IMR-90 (cell line): Measurements from ENCODE around the gene KRTAP5-1. TPM values are rescaled to one million over a fixed set of nuclear protein-coding genes. Genes with fewer than 3 reads are reported as not detected.
A peak's percentile ranks its signal among the peaks of the same experiment; 100 is the strongest.

Experiments
- ATAC-seq: fragments of 200-7000 bp; cut with Tn5 transposase; 2 replicates; pipeline ENCODE4 v1.9.1; 2020; ENCODE audit warnings: low read depth, mild to moderate bottlenecking, moderate library complexity
- BruUV-seq: library from RNA; stranded (reverse); fragments of 400-500 nt; replicated peaks from 2 replicates; lab custom pipeline; 2021; lab: Mats Ljungman, UMichigan
- CTCF ChIA-PET: fragments of 300-600 bp; formaldehyde crosslinking; extraction: SDS; loops from one replicate; lab custom pipeline; 2021; ENCODE audit warnings: antibody characterized with exemption; lab: Yijun Ruan, JAX
- POLR2A ChIA-PET: fragments of 300-600 bp; sonication (Branson Sonifier 250); formaldehyde crosslinking; loops from one replicate; lab custom pipeline; 2022; ENCODE audit warnings: antibody characterized with exemption; ENCODE audit not compliant: unreplicated experiment; lab: Charles Lee
- DNase-seq: peaks from one replicate; pipeline ENCODE4 v3.0.0; 2013
- H2AFZ ChIP-seq: replicated peaks from 2 replicates; pipeline ENCODE3; 2013; ENCODE audit warnings: low read length, mild to moderate bottlenecking; ENCODE audit not compliant: poor library complexity
- H2AK5ac ChIP-seq: 2 replicates; pipeline ENCODE4 v1.6.1; 2013; ENCODE audit warnings: low read depth, low read length, inconsistent platforms
- H2AK9ac ChIP-seq: replicated peaks from 2 replicates; pipeline ENCODE3; 2013; ENCODE audit warnings: mild to moderate bottlenecking, low read depth, low read length, moderate library complexity; ENCODE audit not compliant: poor library complexity
- H2BK120ac ChIP-seq: 2 replicates; pipeline ENCODE4 v1.6.1; 2013; ENCODE audit warnings: low read depth, low read length, inconsistent platforms
- H2BK15ac ChIP-seq: 3 replicates; pipeline ENCODE4 v1.6.1; 2013; ENCODE audit warnings: low read depth, low read length, inconsistent platforms
- H2BK20ac ChIP-seq: 2 replicates; pipeline ENCODE4 v1.6.1; 2013; ENCODE audit warnings: low read depth, mild to moderate bottlenecking, inconsistent platforms, low read length, moderate library complexity
- H2BK5ac ChIP-seq: 2 replicates; pipeline ENCODE4 v1.6.1; 2013; ENCODE audit warnings: mild to moderate bottlenecking, low read depth, low read length, inconsistent platforms; ENCODE audit not compliant: poor library complexity, severe bottlenecking
- H3K14ac ChIP-seq: replicated peaks from 2 replicates; pipeline ENCODE4 v1.6.1; 2013; ENCODE audit warnings: low read depth, low read length, inconsistent platforms
- H3K18ac ChIP-seq: 2 replicates; pipeline ENCODE4 v1.6.1; 2013; ENCODE audit warnings: low read depth, low read length, control low read depth
- H3K23ac ChIP-seq: 2 replicates; pipeline ENCODE4 v1.6.1; 2013; ENCODE audit warnings: low read depth, low read length, inconsistent platforms
- H3K27ac ChIP-seq: 2 replicates; pipeline ENCODE4 v1.5.1; 2013; ENCODE audit warnings: mild to moderate bottlenecking, control low read depth, low read length; ENCODE audit not compliant: insufficient read depth
- H3K27me3 ChIP-seq: 2 replicates; pipeline ENCODE4 v1.6.1; 2013; ENCODE audit warnings: low read length; ENCODE audit not compliant: control insufficient read depth, insufficient read depth
- H3K36me3 ChIP-seq: 2 replicates; pipeline ENCODE4 v1.6.1; 2013; ENCODE audit warnings: low read length, mixed read lengths; ENCODE audit not compliant: control insufficient read depth, insufficient read depth
- H3K4ac ChIP-seq: 2 replicates; pipeline ENCODE4 v1.6.1; 2013; ENCODE audit warnings: low read depth, low read length, inconsistent platforms
- H3K4me1 ChIP-seq: 2 replicates; pipeline ENCODE4 v1.6.1; 2013; ENCODE audit warnings: low read length, mixed read lengths; ENCODE audit not compliant: control insufficient read depth, insufficient read depth
- H3K4me2 ChIP-seq: 2 replicates; pipeline ENCODE4 v1.6.1; 2013; ENCODE audit warnings: low read depth, mild to moderate bottlenecking, control low read depth, low read length, moderate library complexity
- H3K4me3 ChIP-seq: 2 replicates; pipeline ENCODE4 v1.5.1; 2013; ENCODE audit warnings: low read depth, mild to moderate bottlenecking, control low read depth, low read length, moderate library complexity; ENCODE audit not compliant: insufficient read depth
- H3K56ac ChIP-seq: 2 replicates; pipeline ENCODE4 v1.6.1; 2013; ENCODE audit warnings: low read length, inconsistent platforms; ENCODE audit not compliant: insufficient read depth; ENCODE audit errors: extremely low read depth
- H3K79me1 ChIP-seq, 2 experiments: 2 replicates each; pipeline ENCODE4 v1.6.1; 2013; ENCODE audit warnings: low read length in 2 of 2, inconsistent platforms in 1 of 2, low read depth in 1 of 2
- H3K9ac ChIP-seq: 2 replicates; pipeline ENCODE4 v1.6.1; 2013; ENCODE audit warnings: low read depth, low read length, control low read depth
- H3K9me1 ChIP-seq: 2 replicates; pipeline ENCODE4 v1.6.1; 2013; ENCODE audit warnings: low read length, inconsistent platforms; ENCODE audit not compliant: insufficient read depth
- H3K9me3 ChIP-seq: 2 replicates; pipeline ENCODE4 v1.6.1; 2013; ENCODE audit warnings: low read length; ENCODE audit not compliant: control insufficient read depth, insufficient read depth
- H4K20me1 ChIP-seq: 2 replicates; pipeline ENCODE4 v1.6.1; 2013; ENCODE audit warnings: low read length, inconsistent platforms; ENCODE audit not compliant: insufficient read depth
- H4K5ac ChIP-seq: 2 replicates; pipeline ENCODE4 v1.6.1; 2013; ENCODE audit warnings: mild to moderate bottlenecking, low read depth, low read length, control low read depth
- H4K8ac ChIP-seq, 2 experiments: 2 replicates each; pipeline ENCODE4 v1.6.1; 2013; ENCODE audit warnings: low read depth in 2 of 2, low read length in 2 of 2, control low read depth in 1 of 2, inconsistent platforms in 1 of 2
- H4K91ac ChIP-seq: 2 replicates; pipeline ENCODE4 v1.6.1; 2013; ENCODE audit warnings: low read depth, low read length, inconsistent platforms; ENCODE audit not compliant: insufficient read depth
- BHLHE40 ChIP-seq: fragments of 150-350 bp; IDR thresholded peaks from 2 replicates; pipeline ENCODE4 v1.6.1; 2016; ENCODE audit warnings: mild to moderate bottlenecking, low read depth, low read length
- CEBPB ChIP-seq: IDR thresholded peaks from 2 replicates; pipeline ENCODE4 v1.6.1; 2012; ENCODE audit warnings: low read depth, low read length, improper control_type of control experiment
- CHD1 ChIP-seq: IDR thresholded peaks from 2 replicates; pipeline ENCODE4 v1.6.1; 2012; ENCODE audit warnings: low read depth, low read length, improper control_type of control experiment
- CTCF ChIP-seq: conservative IDR thresholded peaks from 2 replicates; pipeline ENCODE4 v1.5.1; 2012; ENCODE audit warnings: mild to moderate bottlenecking, low read depth, low read length, improper control_type of control experiment
- FOS ChIP-seq: fragments of 150-350 bp; IDR thresholded peaks from 2 replicates; pipeline ENCODE4 v1.6.1; 2016; ENCODE audit warnings: low read depth, low read length
- MAFK ChIP-seq: IDR thresholded peaks from 2 replicates; pipeline ENCODE4 v1.6.1; 2012; ENCODE audit warnings: low read depth, low read length, improper control_type of control experiment
- MAZ ChIP-seq: IDR thresholded peaks from 2 replicates; pipeline ENCODE4 v1.6.1; 2012; ENCODE audit warnings: low read depth, mild to moderate bottlenecking, low read length, improper control_type of control experiment, moderate library complexity, borderline replicate concordance
- MXI1 ChIP-seq: IDR thresholded peaks from 2 replicates; pipeline ENCODE4 v1.6.1; 2012; ENCODE audit warnings: low read depth, mild to moderate bottlenecking, low read length, moderate library complexity, borderline replicate concordance
- NFE2L2 ChIP-seq: fragments of 150-350 bp; IDR thresholded peaks from 2 replicates; pipeline ENCODE4 v1.6.1; 2016; ENCODE audit warnings: low read depth, mild to moderate bottlenecking, low read length
- POLR2A ChIP-seq: IDR thresholded peaks from 2 replicates; pipeline ENCODE4 v1.6.1; 2012; ENCODE audit warnings: mild to moderate bottlenecking, low read depth, low read length
- RAD21 ChIP-seq: IDR thresholded peaks from 2 replicates; pipeline ENCODE4 v1.6.1; 2012; ENCODE audit warnings: low read length, improper control_type of control experiment
- RCOR1 ChIP-seq: IDR thresholded peaks from 2 replicates; pipeline ENCODE4 v1.6.1; 2012; ENCODE audit warnings: mild to moderate bottlenecking, low read length, improper control_type of control experiment; ENCODE audit not compliant: insufficient replicate concordance
- RFX5 ChIP-seq: IDR thresholded peaks from 2 replicates; pipeline ENCODE4 v1.8.0; 2012; ENCODE audit warnings: low read depth, mild to moderate bottlenecking, low read length, moderate library complexity
- SMC3 ChIP-seq: fragments of 150-350 bp; IDR thresholded peaks from 2 replicates; pipeline ENCODE4 v1.6.1; 2016; ENCODE audit warnings: low read depth, mild to moderate bottlenecking, antibody characterized with exemption, low read length, moderate library complexity
- WGBS, 2 experiments: methylation state at CpG; one replicate each; pipeline versions ENCODE4 v1.1.5 to v1.1.7; 2013; ENCODE audit warnings: missing lambda C conversion rate in 2 of 2; ENCODE audit not compliant: insufficient read length in 1 of 2; ENCODE audit errors: extremely low coverage in 2 of 2; 5-methylcytosine and 5-hydroxymethylcytosine counted together
- dilution Hi-C: fragments of 300-500 bp; cut with HindIII; formaldehyde crosslinking; loops from one replicate; pipeline ENCODE4 v1.14.3; 2018; ENCODE audit warnings: low sequenced_read_pairs; ENCODE audit not compliant: unreplicated experiment
- in situ Hi-C: fragments of 300-500 bp; cut with MboI; formaldehyde crosslinking; loops from 3 replicates; pipeline ENCODE4 v1.14.3; 2019; ENCODE audit warnings: low sequenced_read_pairs, inconsistent platforms, mixed read lengths
- intact Hi-C: fragments of 100-400 bp; cut with micrococcal nuclease; formaldehyde crosslinking; loops from 2 replicates; pipeline ENCODE4 v1.10.0; 2022
- polyA plus RNA-seq, 3 experiments: library from polyadenylated mRNA; depleted of rRNA; stranded (reverse); fragments of >200 nt; gene quantifications; 2 replicates each; pipeline ENCODE4 v1.2.3, GENCODE V29; 2012; ENCODE audit warnings: low replicate concordance in 1 of 3
- total RNA-seq: library from RNA; depleted of rRNA; stranded (reverse); fragments of >200 nt; gene quantifications from 2 replicates; pipeline ENCODE4 v1.2.3, GENCODE V29; 2012
- TF ChIP-seq, protein P1 (sequence below): fragments of 150-350 bp; IDR thresholded peaks from 2 replicates; pipeline ENCODE4 v1.6.1; 2016; ENCODE audit warnings: low read depth, mild to moderate bottlenecking, low read length, moderate library complexity, borderline replicate concordance
- TF ChIP-seq, protein P2 (sequence below): fragments of 150-350 bp; IDR thresholded peaks from 2 replicates; pipeline ENCODE4 v1.6.1; 2017; ENCODE audit warnings: mild to moderate bottlenecking, antibody characterized with exemption, low read length, low read depth

The KRTAP5-1 gene
- total and polyA plus RNA-seq, 2 of the 4 experiments (the other 2 are of a cell fraction), result not detected

DNA sequence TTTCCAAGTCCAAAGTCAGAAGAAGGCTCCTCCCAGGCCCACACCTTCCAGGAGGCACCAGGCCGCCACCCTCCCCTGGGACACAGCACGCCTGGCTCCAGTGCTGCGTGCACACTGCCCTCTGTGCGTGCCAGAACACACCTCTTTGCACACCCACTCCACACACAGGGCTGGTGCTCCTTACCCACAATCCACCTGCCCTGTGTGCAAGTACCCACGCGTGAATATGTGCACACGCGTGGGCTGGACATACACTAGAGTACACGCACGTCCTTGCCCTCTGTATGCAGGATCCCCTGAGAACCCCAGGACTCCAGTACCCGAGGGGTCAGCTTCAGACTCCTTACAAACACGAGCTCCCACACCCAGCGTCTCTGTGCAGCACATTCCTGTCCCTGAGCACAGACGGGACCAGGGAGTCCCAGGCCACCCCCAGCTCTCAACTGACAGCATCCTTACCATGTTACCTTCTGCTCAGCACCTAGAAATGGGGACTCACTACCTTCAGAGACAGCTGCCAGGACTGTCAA, 15.8 kb downstream of the KRTAP5-1 start:
- H3K23ac ChIP-seq, result no peak overlapping the region
- ChIA-PET POLR2A (interaction anchor here (0.9 kb wide), 1 partner anchor 11 kb away, joined by 3 read pairs; no protein-coding TSS in a partner anchor), CTCF (no interaction called here)
- no peak overlapping the region for H3K27ac ChIP-seq
- H3K27me3 ChIP-seq, result peaks cover 19% of the 10 kb centered on the region
- intact Hi-C loops (no loop called here), dilution Hi-C loops (no loop called here), in situ Hi-C loops (no loop called here)
- no peak overlapping the region for H2BK5ac ChIP-seq
- H3K56ac ChIP-seq, result no peak overlapping the region
- H3K4ac ChIP-seq, result no peak overlapping the region
- H3K4me3 ChIP-seq, result no peak overlapping the region
- 0 out of 2 replicates have a peak, but pooled peaks cover 5% of the 10 kb centered on the region for H3K9me1 ChIP-seq
- peaks cover 11 to 30% of the 10 kb centered on the region in 2 experiments; a peak in 2 of 4 replicates for H3K79me1 ChIP-seq
- no peak overlapping the region for H4K91ac ChIP-seq
- no peak overlapping the region for H2BK15ac ChIP-seq
- no peak overlapping the region for H2BK20ac ChIP-seq
- H3K36me3 ChIP-seq, result no peaks in the 10 kb centered on the region; the same call in 1 of the 2 replicates
- no peak overlapping the region for H2BK120ac ChIP-seq
- peaks cover 75% of the 10 kb centered on the region for H4K20me1 ChIP-seq
- ATAC-seq, result no peak
- WGBS, 2 experiments, result 86% methylated on average over 7 of the region's 14 CpGs; no CpG with 5 or more reads in 1 of the 2 experiments
- no peak overlapping the region for H4K5ac ChIP-seq
- peak overlapping the region; percentile 10 for H2AFZ ChIP-seq
- H2AK9ac ChIP-seq, result no peak overlapping the region
- no peak overlapping the region for H2AK5ac ChIP-seq
- no peak overlapping the region for H3K9ac ChIP-seq
- BruUV-seq, result no TSS peak
- no peak overlapping the region for H3K18ac ChIP-seq
- H4K8ac ChIP-seq, result no peak overlapping the region
- H3K4me2 ChIP-seq, result no peak overlapping the region
- H3K4me1 ChIP-seq, result peaks cover 8% of the 10 kb centered on the region
- H3K9me3 ChIP-seq, result no peaks in the 10 kb centered on the region
- H3K14ac ChIP-seq, result no peak overlapping the region
- no peak for DNase-seq
- no peak for TF ChIP-seq BHLHE40
- no peak for TF ChIP-seq MXI1
- no peak for TF ChIP-seq CEBPB
- TF ChIP-seq RAD21, result no peak
- no peak for TF ChIP-seq RCOR1
- no peak for TF ChIP-seq CTCF
- no peak for TF ChIP-seq MAFK
- no peak for TF ChIP-seq NFE2L2
- TF ChIP-seq SMC3, result no peak
- TF ChIP-seq FOS, result no peak
- TF ChIP-seq POLR2A, result no peak
- TF ChIP-seq, protein P1, sequence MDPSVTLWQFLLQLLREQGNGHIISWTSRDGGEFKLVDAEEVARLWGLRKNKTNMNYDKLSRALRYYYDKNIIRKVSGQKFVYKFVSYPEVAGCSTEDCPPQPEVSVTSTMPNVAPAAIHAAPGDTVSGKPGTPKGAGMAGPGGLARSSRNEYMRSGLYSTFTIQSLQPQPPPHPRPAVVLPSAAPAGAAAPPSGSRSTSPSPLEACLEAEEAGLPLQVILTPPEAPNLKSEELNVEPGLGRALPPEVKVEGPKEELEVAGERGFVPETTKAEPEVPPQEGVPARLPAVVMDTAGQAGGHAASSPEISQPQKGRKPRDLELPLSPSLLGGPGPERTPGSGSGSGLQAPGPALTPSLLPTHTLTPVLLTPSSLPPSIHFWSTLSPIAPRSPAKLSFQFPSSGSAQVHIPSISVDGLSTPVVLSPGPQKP, result no peak
- TF ChIP-seq MAZ, result no peak
- TF ChIP-seq RFX5, result no peak
- TF ChIP-seq, protein P2, sequence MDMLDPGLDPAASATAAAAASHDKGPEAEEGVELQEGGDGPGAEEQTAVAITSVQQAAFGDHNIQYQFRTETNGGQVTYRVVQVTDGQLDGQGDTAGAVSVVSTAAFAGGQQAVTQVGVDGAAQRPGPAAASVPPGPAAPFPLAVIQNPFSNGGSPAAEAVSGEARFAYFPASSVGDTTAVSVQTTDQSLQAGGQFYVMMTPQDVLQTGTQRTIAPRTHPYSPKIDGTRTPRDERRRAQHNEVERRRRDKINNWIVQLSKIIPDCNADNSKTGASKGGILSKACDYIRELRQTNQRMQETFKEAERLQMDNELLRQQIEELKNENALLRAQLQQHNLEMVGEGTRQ, result no peak
- TF ChIP-seq CHD1, result no peak
